Stimulated activated naive B cell treated with anti-CD40 and anti-IgM and Interleukin-4, amounts not matched to agents 10 μg/mL and 1 μg/mL and 100 μg/mL, for 72 hours (primary cell): ENCODE measurements around the gene SLCO4A1.

Source experiments
- ATAC-seq, 2 donors: fragments of 150-1000 bp; cut with Tn5 transposase; replicated peaks; 2 replicates each; pipeline ENCODE4 v1.10.0; 2021; ENCODE audit warnings: moderate library complexity in 1 of 2
- DNase-seq: peaks from one replicate; pipeline ENCODE4 v3.0.0; 2021
- H3K27ac Mint-ChIP-seq: one replicate; pipeline ENCODE4 v1.8.0; 2022; ENCODE audit warnings: mild to moderate bottlenecking, mixed read lengths
- H3K27me3 Mint-ChIP-seq, 2 donors: one replicate each; pipeline ENCODE4 v1.8.0; 2022; ENCODE audit warnings: mixed read lengths in 2 of 2
- H3K36me3 Mint-ChIP-seq, 2 donors: one replicate each; pipeline ENCODE4 v1.8.0; 2022; ENCODE audit warnings: mixed read lengths in 2 of 2, mild to moderate bottlenecking in 1 of 2
- H3K4me1 Mint-ChIP-seq, 2 donors: one replicate each; pipeline ENCODE4 v1.8.0; 2022; ENCODE audit warnings: mixed read lengths in 2 of 2, mild to moderate bottlenecking in 1 of 2
- H3K4me3 Mint-ChIP-seq, 2 donors: one replicate each; pipeline ENCODE4 v1.8.0; 2022; ENCODE audit warnings: mild to moderate bottlenecking in 2 of 2, mixed read lengths in 2 of 2, moderate library complexity in 1 of 2
- H3K9me3 Mint-ChIP-seq, 2 donors: one replicate each; pipeline ENCODE4 v1.8.0; 2022; ENCODE audit warnings: mixed read lengths in 2 of 2, mild to moderate bottlenecking in 1 of 2

Gene SLCO4A1

GRCh38 chr20:62663145-62664018 is 21.1 kb downstream of the SLCO4A1 start:
- H3K27me3 Mint-ChIP-seq, result no peaks in the 10 kb centered on the region
- DNase-seq, result no peak
- H3K4me1 Mint-ChIP-seq, result peaks cover 10 to 16% of the 10 kb centered on the region in 2 donors
- peaks cover 51 to 60% of the 10 kb centered on the region in 2 donors for H3K36me3 Mint-ChIP-seq
- peak overlapping the region; percentile 42 for H3K27ac Mint-ChIP-seq
- H3K9me3 Mint-ChIP-seq, result no peaks in the 10 kb centered on the region
- no peak for ATAC-seq
- no peak overlapping the region for H3K4me3 Mint-ChIP-seq

GRCh38 chr20:62664019-62664971 is 22.0 kb downstream of the SLCO4A1 start:
- ATAC-seq (no peak), DNase-seq (no peak)
- Mint-ChIP-seq H3K9me3 (no peaks in the 10 kb centered on the region), H3K4me1 (peaks cover 4 to 7% of the 10 kb centered on the region in 2 donors), H3K36me3 (peaks cover 47 to 57% of the 10 kb centered on the region in 2 donors), H3K27ac (peak overlapping the region; percentile 69), H3K27me3 (no peaks in the 10 kb centered on the region), H3K4me3 (peak overlapping the region in 1 of 2 donors; percentile 41)

- no peaks in the 10 kb centered on the region for H3K27me3 Mint-ChIP-seq
- peaks cover 41 to 59% of the 10 kb centered on the region in 2 donors for H3K36me3 Mint-ChIP-seq
- peaks cover 0 to 4% of the 10 kb centered on the region in 2 donors for H3K4me1 Mint-ChIP-seq
- no peaks in the 10 kb centered on the region for H3K9me3 Mint-ChIP-seq
- DNase-seq, result no peak
- no peak overlapping the region for H3K4me3 Mint-ChIP-seq
- H3K27ac Mint-ChIP-seq, result no peak overlapping the region
- ATAC-seq, result no peak
These were observed 23.0 kb downstream of the SLCO4A1 start for GRCh38 chr20:62665153-62665754.

GRCh38 chr20:62665826-62666735 is 23.8 kb downstream of the SLCO4A1 start:
- Mint-ChIP-seq H3K4me1 (peaks cover 0 to 4% of the 10 kb centered on the region in 2 donors), H3K4me3 (no peak overlapping the region), H3K9me3 (no peaks in the 10 kb centered on the region), H3K27me3 (no peaks in the 10 kb centered on the region), H3K36me3 (peaks cover 40 to 61% of the 10 kb centered on the region in 2 donors), H3K27ac (no peak overlapping the region)
- ATAC-seq (no peak), DNase-seq (no peak)

DNA sequence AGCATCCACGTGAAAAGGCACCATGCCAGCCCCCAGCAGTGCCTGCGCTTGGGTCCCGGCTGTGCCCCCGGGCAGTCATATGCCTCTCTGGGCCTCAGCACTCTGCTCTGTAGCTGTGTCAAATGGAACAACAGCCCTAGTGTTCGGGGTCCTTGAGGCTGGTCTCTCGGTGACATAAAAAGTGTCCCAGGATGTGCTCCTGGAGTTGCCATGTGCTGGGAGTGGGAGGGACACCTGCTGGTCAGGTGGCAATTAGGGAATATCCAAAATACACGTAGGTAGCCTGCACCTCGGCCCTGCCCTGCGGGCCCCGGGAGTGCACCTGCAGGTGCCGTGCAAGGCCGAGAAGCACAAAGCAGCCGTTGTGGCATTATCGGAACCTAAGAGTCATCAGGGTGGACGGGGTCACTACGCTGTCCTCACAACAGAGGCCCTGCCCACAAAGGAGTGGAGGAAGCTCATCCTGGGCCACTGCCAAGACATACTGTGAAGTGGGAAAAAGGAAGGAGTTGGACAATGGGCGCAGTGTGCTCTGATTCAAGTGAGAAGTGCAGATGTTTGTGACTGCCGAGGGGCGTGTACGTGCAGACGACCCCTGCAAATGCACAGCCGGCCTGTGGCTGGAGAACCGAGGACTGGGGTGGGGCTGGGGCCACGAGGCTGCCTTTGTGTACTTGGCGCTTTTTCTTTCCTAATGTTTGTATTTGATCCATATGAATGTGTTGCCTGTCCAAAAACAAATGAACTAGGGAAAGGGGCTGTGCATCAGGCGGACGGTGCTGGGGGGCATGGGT is 24.6 kb downstream of the SLCO4A1 start:
- H3K36me3 Mint-ChIP-seq, result peaks cover 45 to 63% of the 10 kb centered on the region in 2 donors
- no peaks in the 10 kb centered on the region for H3K27me3 Mint-ChIP-seq
- no peak overlapping the region for H3K4me3 Mint-ChIP-seq
- DNase-seq (no peak), ATAC-seq (no peak)
- H3K27ac Mint-ChIP-seq, result no peak overlapping the region
- no peaks in the 10 kb centered on the region for H3K9me3 Mint-ChIP-seq
- H3K4me1 Mint-ChIP-seq, result peaks cover 0 to 4% of the 10 kb centered on the region in 2 donors

DNA sequence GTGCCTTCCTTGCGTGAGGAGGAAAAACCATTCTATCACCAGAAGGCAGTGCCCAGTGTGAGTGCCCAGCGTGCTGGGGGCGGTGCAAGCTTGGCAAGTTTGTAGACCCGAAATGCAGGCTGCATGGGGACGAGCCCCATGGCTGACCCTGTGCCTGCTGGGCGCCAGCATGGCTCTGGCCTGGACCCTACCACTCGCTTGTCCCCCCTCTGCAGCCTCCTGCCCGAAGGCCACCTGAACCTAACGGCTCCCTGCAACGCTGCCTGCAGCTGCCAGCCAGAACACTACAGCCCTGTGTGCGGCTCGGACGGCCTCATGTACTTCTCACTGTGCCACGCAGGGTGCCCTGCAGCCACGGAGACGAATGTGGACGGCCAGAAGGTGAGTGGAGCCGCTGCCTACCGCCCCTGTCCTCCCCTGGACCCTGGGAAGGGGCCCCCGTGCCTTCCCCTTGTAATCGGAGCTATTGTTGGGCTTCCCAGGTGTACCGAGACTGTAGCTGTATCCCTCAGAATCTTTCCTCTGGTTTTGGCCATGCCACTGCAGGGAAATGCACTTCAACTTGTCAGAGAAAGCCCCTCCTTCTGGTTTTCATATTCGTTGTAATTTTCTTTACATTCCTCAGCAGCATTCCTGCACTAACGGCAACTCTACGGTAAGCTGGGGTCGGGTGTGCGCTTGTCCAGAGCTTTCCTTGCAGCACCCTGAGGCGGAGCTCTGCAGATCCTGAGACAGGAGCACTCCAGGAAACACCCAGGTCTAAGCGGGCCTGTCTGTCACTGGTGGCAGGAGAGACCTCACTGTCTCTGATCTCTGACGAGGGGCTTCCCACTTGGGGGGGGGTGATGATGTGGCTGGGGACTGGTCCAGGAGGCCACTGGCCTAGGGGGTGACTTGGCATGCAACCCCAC is 25.5 kb downstream of the SLCO4A1 start:
- no peak overlapping the region for H3K27ac Mint-ChIP-seq

GRCh38 chr20:62668441-62669027 is 26.2 kb downstream of the SLCO4A1 start:
- DNase-seq (no peak), ATAC-seq (peak in 1 of 2 donors; percentile 18)
- H3K4me1 Mint-ChIP-seq, result peaks cover 0 to 4% of the 10 kb centered on the region in 2 donors
- H3K27me3 Mint-ChIP-seq, result no peaks in the 10 kb centered on the region
- no peak overlapping the region for H3K4me3 Mint-ChIP-seq
- H3K27ac Mint-ChIP-seq, result no peak overlapping the region
- H3K36me3 Mint-ChIP-seq, result peaks cover 52 to 72% of the 10 kb centered on the region in 2 donors
- H3K9me3 Mint-ChIP-seq, result no peaks in the 10 kb centered on the region

More for the DNA sequence above, 25.5 kb downstream of the SLCO4A1 start:
- DNase-seq, result no peak
- Mint-ChIP-seq H3K4me1 (peaks cover 0 to 4% of the 10 kb centered on the region in 2 donors), H3K4me3 (no peak overlapping the region), H3K27me3 (no peaks in the 10 kb centered on the region), H3K9me3 (no peaks in the 10 kb centered on the region), H3K36me3 (peaks cover 52 to 68% of the 10 kb centered on the region in 2 donors)
- ATAC-seq, result no peak

DNA sequence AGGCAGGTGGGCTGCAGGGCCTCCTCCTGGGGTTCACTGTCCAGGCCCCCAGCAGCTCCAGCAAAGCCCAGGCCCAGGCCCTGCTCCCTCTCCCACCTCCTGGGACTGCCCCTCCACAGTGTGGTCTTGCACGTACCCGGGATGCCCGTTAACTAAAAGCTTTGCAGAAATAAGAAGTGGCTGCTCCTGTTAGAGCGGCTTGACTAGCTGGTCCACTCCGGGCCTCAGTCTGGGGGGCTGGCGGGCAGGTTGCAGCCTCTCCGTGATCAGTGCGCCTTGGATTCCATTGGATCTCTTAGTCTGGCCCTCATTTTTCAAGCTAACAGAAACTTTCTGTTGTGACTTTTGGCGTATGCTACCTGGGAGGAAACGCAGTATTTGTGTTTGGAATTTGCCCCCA is 26.9 kb downstream of the SLCO4A1 start:
- H3K4me3 Mint-ChIP-seq, result no peak overlapping the region
- H3K27ac Mint-ChIP-seq, result peak overlapping the region; percentile 11
- ATAC-seq (no peak), DNase-seq (no peak)
- H3K9me3 Mint-ChIP-seq, result no peaks in the 10 kb centered on the region
- H3K36me3 Mint-ChIP-seq, result peaks cover 58 to 79% of the 10 kb centered on the region in 2 donors
- H3K27me3 Mint-ChIP-seq, result no peaks in the 10 kb centered on the region
- H3K4me1 Mint-ChIP-seq, result peaks cover 0 to 4% of the 10 kb centered on the region in 2 donors

GRCh38 chr20:62670156-62670555 is 27.9 kb downstream of the SLCO4A1 start:
- DNase-seq, result no peak
- ATAC-seq, result no peak
- H3K4me1 Mint-ChIP-seq, result peaks cover 0 to 4% of the 10 kb centered on the region in 2 donors
- no peak overlapping the region for H3K4me3 Mint-ChIP-seq
- no peaks in the 10 kb centered on the region for H3K27me3 Mint-ChIP-seq
- H3K9me3 Mint-ChIP-seq, result no peaks in the 10 kb centered on the region
- H3K27ac Mint-ChIP-seq, result no peak overlapping the region
- peaks cover 58 to 73% of the 10 kb centered on the region in 2 donors for H3K36me3 Mint-ChIP-seq

- DNase-seq, result no peak
- Mint-ChIP-seq H3K4me3 (no peak overlapping the region), H3K4me1 (peaks cover 0 to 4% of the 10 kb centered on the region in 2 donors), H3K9me3 (no peaks in the 10 kb centered on the region), H3K27ac (no peak overlapping the region), H3K36me3 (peaks cover 58 to 72% of the 10 kb centered on the region in 2 donors), H3K27me3 (no peaks in the 10 kb centered on the region)
- no peak for ATAC-seq
These were observed 28.7 kb downstream of the SLCO4A1 start for GRCh38 chr20:62670998-62671397.

- ATAC-seq (no peak), DNase-seq (no peak)
- Mint-ChIP-seq H3K27me3 (no peaks in the 10 kb centered on the region), H3K27ac (no peak overlapping the region), H3K4me1 (peaks cover 0 to 4% of the 10 kb centered on the region in 2 donors), H3K36me3 (peaks cover 52 to 66% of the 10 kb centered on the region in 2 donors), H3K4me3 (no peak overlapping the region), H3K9me3 (no peaks in the 10 kb centered on the region)
These were observed 29.5 kb downstream of the SLCO4A1 start for GRCh38 chr20:62671765-62672164.
